IMR-90 (cell line): ENCODE data around the gene DCTN1. TPM values are rescaled to one million over a fixed set of nuclear protein-coding genes. Genes with fewer than 3 reads are reported as not detected.

Experiments
- ATAC-seq: fragments of 200-7000 bp; cut with Tn5 transposase; 2 replicates; pipeline ENCODE4 v1.9.1; 2020; ENCODE audit warnings: low read depth, mild to moderate bottlenecking, moderate library complexity
- BruUV-seq: library from RNA; stranded (reverse); fragments of 400-500 nt; replicated peaks from 2 replicates; lab custom pipeline; 2021; lab: Mats Ljungman, UMichigan
- CTCF ChIA-PET: fragments of 300-600 bp; formaldehyde crosslinking; extraction: SDS; loops from one replicate; lab custom pipeline; 2021; ENCODE audit warnings: antibody characterized with exemption; lab: Yijun Ruan, JAX
- POLR2A ChIA-PET: fragments of 300-600 bp; sonication (Branson Sonifier 250); formaldehyde crosslinking; loops from one replicate; lab custom pipeline; 2022; ENCODE audit warnings: antibody characterized with exemption; ENCODE audit not compliant: unreplicated experiment; lab: Charles Lee
- DNase-seq: peaks from one replicate; pipeline ENCODE4 v3.0.0; 2013
- H2AFZ ChIP-seq: replicated peaks from 2 replicates; pipeline ENCODE3; 2013; ENCODE audit warnings: low read length, mild to moderate bottlenecking; ENCODE audit not compliant: poor library complexity
- H2AK5ac ChIP-seq: 2 replicates; pipeline ENCODE4 v1.6.1; 2013; ENCODE audit warnings: low read depth, low read length, inconsistent platforms
- H2AK9ac ChIP-seq: replicated peaks from 2 replicates; pipeline ENCODE3; 2013; ENCODE audit warnings: mild to moderate bottlenecking, low read depth, low read length, moderate library complexity; ENCODE audit not compliant: poor library complexity
- H2BK120ac ChIP-seq: 2 replicates; pipeline ENCODE4 v1.6.1; 2013; ENCODE audit warnings: low read depth, low read length, inconsistent platforms
- H2BK15ac ChIP-seq: 3 replicates; pipeline ENCODE4 v1.6.1; 2013; ENCODE audit warnings: low read depth, low read length, inconsistent platforms
- H2BK20ac ChIP-seq: 2 replicates; pipeline ENCODE4 v1.6.1; 2013; ENCODE audit warnings: low read depth, mild to moderate bottlenecking, inconsistent platforms, low read length, moderate library complexity
- H2BK5ac ChIP-seq: 2 replicates; pipeline ENCODE4 v1.6.1; 2013; ENCODE audit warnings: mild to moderate bottlenecking, low read depth, low read length, inconsistent platforms; ENCODE audit not compliant: poor library complexity, severe bottlenecking
- H3K14ac ChIP-seq: replicated peaks from 2 replicates; pipeline ENCODE4 v1.6.1; 2013; ENCODE audit warnings: low read depth, low read length, inconsistent platforms
- H3K18ac ChIP-seq: 2 replicates; pipeline ENCODE4 v1.6.1; 2013; ENCODE audit warnings: low read depth, low read length, control low read depth
- H3K23ac ChIP-seq: 2 replicates; pipeline ENCODE4 v1.6.1; 2013; ENCODE audit warnings: low read depth, low read length, inconsistent platforms
- H3K27ac ChIP-seq: 2 replicates; pipeline ENCODE4 v1.5.1; 2013; ENCODE audit warnings: mild to moderate bottlenecking, control low read depth, low read length; ENCODE audit not compliant: insufficient read depth
- H3K27me3 ChIP-seq: 2 replicates; pipeline ENCODE4 v1.6.1; 2013; ENCODE audit warnings: low read length; ENCODE audit not compliant: control insufficient read depth, insufficient read depth
- H3K36me3 ChIP-seq: 2 replicates; pipeline ENCODE4 v1.6.1; 2013; ENCODE audit warnings: low read length, mixed read lengths; ENCODE audit not compliant: control insufficient read depth, insufficient read depth
- H3K4ac ChIP-seq: 2 replicates; pipeline ENCODE4 v1.6.1; 2013; ENCODE audit warnings: low read depth, low read length, inconsistent platforms
- H3K4me1 ChIP-seq: 2 replicates; pipeline ENCODE4 v1.6.1; 2013; ENCODE audit warnings: low read length, mixed read lengths; ENCODE audit not compliant: control insufficient read depth, insufficient read depth
- H3K4me2 ChIP-seq: 2 replicates; pipeline ENCODE4 v1.6.1; 2013; ENCODE audit warnings: low read depth, mild to moderate bottlenecking, control low read depth, low read length, moderate library complexity
- H3K4me3 ChIP-seq: 2 replicates; pipeline ENCODE4 v1.5.1; 2013; ENCODE audit warnings: low read depth, mild to moderate bottlenecking, control low read depth, low read length, moderate library complexity; ENCODE audit not compliant: insufficient read depth
- H3K56ac ChIP-seq: 2 replicates; pipeline ENCODE4 v1.6.1; 2013; ENCODE audit warnings: low read length, inconsistent platforms; ENCODE audit not compliant: insufficient read depth; ENCODE audit errors: extremely low read depth
- H3K79me1 ChIP-seq, 2 experiments: 2 replicates each; pipeline ENCODE4 v1.6.1; 2013; ENCODE audit warnings: low read length in 2 of 2, inconsistent platforms in 1 of 2, low read depth in 1 of 2
- H3K9ac ChIP-seq: 2 replicates; pipeline ENCODE4 v1.6.1; 2013; ENCODE audit warnings: low read depth, low read length, control low read depth
- H3K9me1 ChIP-seq: 2 replicates; pipeline ENCODE4 v1.6.1; 2013; ENCODE audit warnings: low read length, inconsistent platforms; ENCODE audit not compliant: insufficient read depth
- H3K9me3 ChIP-seq: 2 replicates; pipeline ENCODE4 v1.6.1; 2013; ENCODE audit warnings: low read length; ENCODE audit not compliant: control insufficient read depth, insufficient read depth
- H4K20me1 ChIP-seq: 2 replicates; pipeline ENCODE4 v1.6.1; 2013; ENCODE audit warnings: low read length, inconsistent platforms; ENCODE audit not compliant: insufficient read depth
- H4K5ac ChIP-seq: 2 replicates; pipeline ENCODE4 v1.6.1; 2013; ENCODE audit warnings: mild to moderate bottlenecking, low read depth, low read length, control low read depth
- H4K8ac ChIP-seq, 2 experiments: 2 replicates each; pipeline ENCODE4 v1.6.1; 2013; ENCODE audit warnings: low read depth in 2 of 2, low read length in 2 of 2, control low read depth in 1 of 2, inconsistent platforms in 1 of 2
- H4K91ac ChIP-seq: 2 replicates; pipeline ENCODE4 v1.6.1; 2013; ENCODE audit warnings: low read depth, low read length, inconsistent platforms; ENCODE audit not compliant: insufficient read depth
- CEBPB ChIP-seq: IDR thresholded peaks from 2 replicates; pipeline ENCODE4 v1.6.1; 2012; ENCODE audit warnings: low read depth, low read length, improper control_type of control experiment
- CHD1 ChIP-seq: IDR thresholded peaks from 2 replicates; pipeline ENCODE4 v1.6.1; 2012; ENCODE audit warnings: low read depth, low read length, improper control_type of control experiment
- FOS ChIP-seq: fragments of 150-350 bp; IDR thresholded peaks from 2 replicates; pipeline ENCODE4 v1.6.1; 2016; ENCODE audit warnings: low read depth, low read length
- WGBS, 2 experiments: methylation state at CpG; one replicate each; pipeline versions ENCODE4 v1.1.5 to v1.1.7; 2013; ENCODE audit warnings: missing lambda C conversion rate in 2 of 2; ENCODE audit not compliant: insufficient read length in 1 of 2; ENCODE audit errors: extremely low coverage in 2 of 2; 5-methylcytosine and 5-hydroxymethylcytosine counted together
- dilution Hi-C: fragments of 300-500 bp; cut with HindIII; formaldehyde crosslinking; loops from one replicate; pipeline ENCODE4 v1.14.3; 2018; ENCODE audit warnings: low sequenced_read_pairs; ENCODE audit not compliant: unreplicated experiment
- in situ Hi-C: fragments of 300-500 bp; cut with MboI; formaldehyde crosslinking; loops from 3 replicates; pipeline ENCODE4 v1.14.3; 2019; ENCODE audit warnings: low sequenced_read_pairs, inconsistent platforms, mixed read lengths
- intact Hi-C: fragments of 100-400 bp; cut with micrococcal nuclease; formaldehyde crosslinking; loops from 2 replicates; pipeline ENCODE4 v1.10.0; 2022
- polyA plus RNA-seq, 3 experiments: library from polyadenylated mRNA; depleted of rRNA; stranded (reverse); fragments of >200 nt; gene quantifications; 2 replicates each; pipeline ENCODE4 v1.2.3, GENCODE V29; 2012; ENCODE audit warnings: low replicate concordance in 1 of 3
- total RNA-seq: library from RNA; depleted of rRNA; stranded (reverse); fragments of >200 nt; gene quantifications from 2 replicates; pipeline ENCODE4 v1.2.3, GENCODE V29; 2012
- TF ChIP-seq, protein P1 (sequence below): conservative IDR thresholded peaks from 2 replicates; pipeline ENCODE4 v1.5.1; 2012; ENCODE audit warnings: mild to moderate bottlenecking, low read depth, low read length, improper control_type of control experiment

Gene DCTN1
- total and polyA plus RNA-seq, 2 of the 4 experiments (the other 2 are of a cell fraction): 136 to 204 TPM

DNA sequence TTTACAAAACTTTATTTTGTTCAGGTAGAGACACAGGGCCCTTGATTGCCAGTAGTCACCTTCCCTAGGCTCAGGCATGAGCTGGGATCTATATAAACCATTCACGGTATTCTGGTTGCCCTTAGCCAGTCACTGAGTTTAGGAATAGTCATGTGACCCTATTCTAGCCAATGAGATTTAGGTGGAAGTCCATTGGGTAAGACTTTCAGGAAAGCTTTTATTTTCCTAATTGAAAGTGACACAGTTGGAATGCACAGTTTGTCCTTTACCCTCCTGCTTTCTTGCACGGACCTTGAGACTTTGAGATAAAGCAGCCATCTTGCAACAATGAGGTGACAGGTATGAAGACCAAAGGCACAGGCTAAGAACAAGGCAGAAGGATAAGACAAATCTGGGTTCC lies 58.4 kb downstream of the DCTN1 start:
- no peak overlapping the region for H4K5ac ChIP-seq
- dilution Hi-C loops: no loop called here
- no peak overlapping the region for H3K27ac ChIP-seq
- no peak overlapping the region for H2BK5ac ChIP-seq
- H3K4ac ChIP-seq: no peak overlapping the region
- no peak overlapping the region for H4K91ac ChIP-seq
- H2AFZ ChIP-seq: no peak overlapping the region
- H4K20me1 ChIP-seq: no peaks in the 10 kb centered on the region
- TF ChIP-seq, protein P1, sequence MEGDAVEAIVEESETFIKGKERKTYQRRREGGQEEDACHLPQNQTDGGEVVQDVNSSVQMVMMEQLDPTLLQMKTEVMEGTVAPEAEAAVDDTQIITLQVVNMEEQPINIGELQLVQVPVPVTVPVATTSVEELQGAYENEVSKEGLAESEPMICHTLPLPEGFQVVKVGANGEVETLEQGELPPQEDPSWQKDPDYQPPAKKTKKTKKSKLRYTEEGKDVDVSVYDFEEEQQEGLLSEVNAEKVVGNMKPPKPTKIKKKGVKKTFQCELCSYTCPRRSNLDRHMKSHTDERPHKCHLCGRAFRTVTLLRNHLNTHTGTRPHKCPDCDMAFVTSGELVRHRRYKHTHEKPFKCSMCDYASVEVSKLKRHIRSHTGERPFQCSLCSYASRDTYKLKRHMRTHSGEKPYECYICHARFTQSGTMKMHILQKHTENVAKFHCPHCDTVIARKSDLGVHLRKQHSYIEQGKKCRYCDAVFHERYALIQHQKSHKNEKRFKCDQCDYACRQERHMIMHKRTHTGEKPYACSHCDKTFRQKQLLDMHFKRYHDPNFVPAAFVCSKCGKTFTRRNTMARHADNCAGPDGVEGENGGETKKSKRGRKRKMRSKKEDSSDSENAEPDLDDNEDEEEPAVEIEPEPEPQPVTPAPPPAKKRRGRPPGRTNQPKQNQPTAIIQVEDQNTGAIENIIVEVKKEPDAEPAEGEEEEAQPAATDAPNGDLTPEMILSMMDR: no peak
- TF ChIP-seq CEBPB (no peak), FOS (no peak), CHD1 (no peak)
- H3K4me2 ChIP-seq: no peak overlapping the region
- no peaks in the 10 kb centered on the region for H3K4me1 ChIP-seq
- H2AK9ac ChIP-seq: no peak overlapping the region
- H2BK20ac ChIP-seq: no peak overlapping the region
- H3K23ac ChIP-seq: no peak overlapping the region
- H3K79me1 ChIP-seq: no peaks in the 10 kb centered on the region
- no peaks in the 10 kb centered on the region for H3K36me3 ChIP-seq
- no peaks in the 10 kb centered on the region for H3K9me1 ChIP-seq
- H3K9me3 ChIP-seq: no peaks in the 10 kb centered on the region
- H3K9ac ChIP-seq: no peak overlapping the region
- WGBS, 2 experiments: 83% methylated on average over 2 of the region's 2 CpGs; no CpG with 5 or more reads in 1 of the 2 experiments
- no peak for DNase-seq
- H3K56ac ChIP-seq: no peak overlapping the region
- H2AK5ac ChIP-seq: no peak overlapping the region
- no peak overlapping the region for H4K8ac ChIP-seq
- ChIA-PET CTCF (no interaction called here), POLR2A (interaction anchor here (0.6 kb wide), 1 partner anchor 12 kb away, joined by 8 read pairs; no protein-coding TSS in a partner anchor)
- peaks cover 17% of the 10 kb centered on the region for H3K27me3 ChIP-seq
- no peak overlapping the region for H3K18ac ChIP-seq
- intact Hi-C loops: no loop called here
- BruUV-seq: no TSS peak
- no peak overlapping the region for H2BK120ac ChIP-seq
- no peak for ATAC-seq
- no peak overlapping the region for H3K4me3 ChIP-seq
- no peak overlapping the region for H3K14ac ChIP-seq
- H2BK15ac ChIP-seq: no peak overlapping the region
- in situ Hi-C loops: no loop called here
